ENCODE data around the gene CALHM3.

DNA sequence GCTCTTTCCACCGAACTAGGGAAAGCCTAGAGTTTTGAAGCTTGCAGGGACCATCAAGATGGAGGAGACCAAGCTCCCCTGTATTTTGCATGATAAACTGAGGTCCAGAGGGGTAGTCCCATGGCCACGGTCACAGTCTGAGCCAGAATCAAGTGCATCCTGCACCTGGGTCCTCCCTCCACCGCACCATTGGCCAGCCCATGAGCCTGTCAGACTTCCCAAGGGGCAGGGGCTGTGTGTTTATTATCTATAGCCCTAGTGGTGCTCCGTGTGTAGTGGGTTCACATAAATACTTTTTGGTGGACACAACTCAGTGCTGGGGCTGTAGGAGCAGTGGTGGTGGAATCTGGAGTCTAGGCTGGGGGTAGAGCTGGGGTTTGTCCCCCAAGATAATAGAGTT lies 3.6 kb downstream of the CALHM3 start:
- TF ChIP-seq, protein P1, sequence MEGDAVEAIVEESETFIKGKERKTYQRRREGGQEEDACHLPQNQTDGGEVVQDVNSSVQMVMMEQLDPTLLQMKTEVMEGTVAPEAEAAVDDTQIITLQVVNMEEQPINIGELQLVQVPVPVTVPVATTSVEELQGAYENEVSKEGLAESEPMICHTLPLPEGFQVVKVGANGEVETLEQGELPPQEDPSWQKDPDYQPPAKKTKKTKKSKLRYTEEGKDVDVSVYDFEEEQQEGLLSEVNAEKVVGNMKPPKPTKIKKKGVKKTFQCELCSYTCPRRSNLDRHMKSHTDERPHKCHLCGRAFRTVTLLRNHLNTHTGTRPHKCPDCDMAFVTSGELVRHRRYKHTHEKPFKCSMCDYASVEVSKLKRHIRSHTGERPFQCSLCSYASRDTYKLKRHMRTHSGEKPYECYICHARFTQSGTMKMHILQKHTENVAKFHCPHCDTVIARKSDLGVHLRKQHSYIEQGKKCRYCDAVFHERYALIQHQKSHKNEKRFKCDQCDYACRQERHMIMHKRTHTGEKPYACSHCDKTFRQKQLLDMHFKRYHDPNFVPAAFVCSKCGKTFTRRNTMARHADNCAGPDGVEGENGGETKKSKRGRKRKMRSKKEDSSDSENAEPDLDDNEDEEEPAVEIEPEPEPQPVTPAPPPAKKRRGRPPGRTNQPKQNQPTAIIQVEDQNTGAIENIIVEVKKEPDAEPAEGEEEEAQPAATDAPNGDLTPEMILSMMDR (IDR thresholded peaks at IDR 0.05; ENCODE audit: insufficient read depth, low read depth, low read length): no peak
- TF ChIP-seq EZH2 (IDR thresholded peaks at IDR 0.05; ENCODE audit: insufficient read depth, low read length): no peak
